ENCODE data around the gene ZNF428.
"Not testable (repeated sequence)": the region's sequence is repeated elsewhere in the genome, so short reads cannot be mapped to it uniquely, and the experiment has no call there.

Gene ZNF428

GRCh38 chr19:43616306-43616705 is 3.1 kb downstream of the ZNF428 start:
- DNase-seq, result no peak

DNA sequence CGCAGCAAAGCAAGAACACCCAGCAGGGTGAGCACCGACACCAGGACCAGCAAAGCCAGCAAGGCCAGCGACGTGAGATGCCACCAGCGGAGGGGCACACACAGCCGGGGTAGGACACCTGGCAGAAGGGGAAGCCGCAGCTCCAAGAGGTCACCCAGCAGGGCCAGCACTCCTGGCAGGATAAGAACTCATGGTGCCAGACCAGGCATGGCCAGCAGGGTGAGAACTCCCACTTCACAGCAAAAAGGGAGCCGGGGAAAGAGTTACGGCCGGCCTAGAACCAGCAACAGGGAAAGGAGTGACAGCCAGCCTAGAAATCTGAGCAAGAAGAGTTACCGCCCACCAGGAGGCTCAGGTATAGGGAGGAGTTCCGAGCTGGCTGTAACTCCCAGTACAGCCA is 7.1 kb downstream of the ZNF428 start:
- DNase-seq, result no peak

GRCh38 chr19:43611788-43612187 is 7.6 kb downstream of the ZNF428 start, which contains the start of gene SRRM5:
TSS of gene SRRM5 (plus strand) at chr19:43612088. CDS start at chr19:43612122, 34 bp downstream.
- no peak for DNase-seq

DNA sequence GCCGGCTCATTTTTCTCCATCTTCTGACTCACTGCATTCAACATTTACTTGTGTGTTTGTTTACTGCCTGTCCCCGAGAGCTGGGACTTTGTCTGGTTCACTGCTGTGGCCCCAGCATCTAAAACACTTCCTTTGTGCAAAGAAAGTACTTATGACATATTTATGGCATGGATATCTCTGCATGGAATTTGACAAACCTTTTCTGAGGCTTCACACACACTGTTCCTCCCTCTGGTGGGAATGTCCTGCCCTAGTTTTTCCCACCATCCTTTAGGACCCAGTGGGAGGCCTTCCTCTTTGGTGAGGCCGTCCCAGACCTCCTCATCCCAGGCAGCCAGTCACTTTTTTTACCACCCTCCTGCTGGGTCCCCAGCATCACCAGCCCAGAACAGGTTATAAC is 8.9 kb downstream of the ZNF428 start:
- DNase-seq, result no peak

- no peak for DNase-seq
Measured at GRCh38 chr19:43609872-43610271, 9.6 kb downstream of the ZNF428 start.

GRCh38 chr19:43607238-43608205 is 11.9 kb downstream of the ZNF428 start:
- DNase-seq, result no peak

GRCh38 chr19:43606569-43607229 is 12.7 kb downstream of the ZNF428 start:
- no peak for DNase-seq

DNA sequence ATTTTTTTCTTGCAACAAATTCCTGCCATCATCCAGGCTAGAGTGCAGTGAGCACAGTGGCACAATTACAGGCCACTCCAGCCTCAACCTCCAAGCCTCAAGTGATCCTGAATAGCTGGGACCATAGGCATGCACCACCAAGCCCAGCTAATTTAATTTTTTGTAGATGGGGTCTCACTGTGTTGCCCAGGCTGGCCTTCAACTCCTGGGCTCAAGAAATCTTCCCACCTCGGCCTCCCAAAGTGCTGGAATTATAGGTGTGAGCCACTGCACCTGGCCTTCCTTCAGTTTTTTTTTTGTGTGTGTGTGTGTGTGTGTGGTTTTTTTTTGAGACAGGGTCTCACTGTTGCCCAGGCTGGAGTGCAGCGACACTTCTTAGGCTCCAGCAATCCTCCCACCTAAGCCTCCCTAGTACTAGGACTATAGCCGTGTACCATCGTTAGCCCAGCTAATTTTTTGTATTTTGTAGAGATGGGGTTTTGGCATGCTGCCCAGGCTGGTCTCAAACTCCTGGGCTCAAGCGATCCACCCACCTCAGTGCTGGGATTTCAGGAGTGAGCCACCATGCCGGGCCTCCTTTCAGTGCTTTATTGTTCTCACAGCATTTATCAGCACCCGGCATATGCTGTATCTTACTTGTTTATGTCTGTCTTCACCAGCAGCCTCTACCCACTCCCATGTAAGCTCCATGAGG is 13.4 kb downstream of the ZNF428 start:
- DNase-seq, result no peak

DNA sequence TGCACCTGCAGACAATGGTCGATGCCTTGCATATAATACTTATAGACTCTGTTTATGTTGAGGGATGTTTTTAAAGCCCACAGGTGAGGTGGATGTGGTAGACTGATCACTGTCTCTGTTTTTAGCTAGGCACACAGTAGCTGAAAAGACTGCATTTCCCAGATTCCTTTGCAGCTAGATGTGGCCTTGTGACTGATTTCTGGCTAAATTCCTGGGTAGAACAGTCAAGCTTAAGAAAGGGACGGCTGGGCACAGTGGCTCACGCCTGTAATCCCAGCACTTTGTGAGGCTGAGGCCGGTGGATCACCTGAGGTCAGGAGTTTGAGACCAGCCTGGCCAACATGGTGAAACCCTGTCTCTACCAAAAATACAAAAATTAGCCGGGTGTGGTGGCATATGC is 19.1 kb downstream of the ZNF428 start:
- not testable (repeated sequence) for DNase-seq

- no peak for DNase-seq
Measured at GRCh38 chr19:43599635-43600295, 19.7 kb downstream of the ZNF428 start.

DNA sequence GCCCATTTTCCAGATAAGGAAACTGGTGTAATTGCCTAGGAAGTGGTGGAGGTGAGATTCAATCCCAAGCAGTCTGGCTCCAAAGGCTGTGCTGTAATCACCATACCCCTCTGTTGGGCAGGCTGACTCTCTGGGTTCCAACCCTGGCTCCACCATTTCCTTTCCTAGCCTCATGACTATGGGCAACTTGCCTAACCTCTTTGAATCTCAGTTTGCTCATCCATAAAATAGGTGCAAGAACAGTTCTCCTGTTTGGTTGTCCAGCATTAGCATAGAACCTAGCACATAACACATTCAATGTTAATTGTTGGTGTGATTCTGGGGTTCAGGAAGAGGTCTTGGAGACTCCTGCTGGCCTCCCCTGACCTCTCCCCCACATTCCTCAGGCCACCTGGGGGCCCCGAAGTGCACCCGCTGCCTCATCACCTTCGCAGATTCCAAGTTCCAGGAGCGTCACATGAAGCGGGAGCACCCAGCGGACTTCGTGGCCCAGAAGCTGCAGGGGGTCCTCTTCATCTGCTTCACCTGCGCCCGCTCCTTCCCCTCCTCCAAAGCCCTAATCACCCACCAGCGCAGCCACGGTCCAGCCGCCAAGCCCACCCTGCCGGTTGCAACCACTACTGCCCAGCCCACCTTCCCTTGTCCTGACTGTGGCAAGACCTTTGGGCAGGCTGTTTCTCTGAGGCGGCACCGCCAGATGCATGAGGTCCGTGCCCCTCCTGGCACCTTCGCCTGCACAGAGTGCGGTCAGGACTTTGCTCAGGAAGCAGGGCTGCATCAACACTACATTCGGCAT is 20.8 kb downstream of the ZNF428 start:
- no peak for DNase-seq

DNA sequence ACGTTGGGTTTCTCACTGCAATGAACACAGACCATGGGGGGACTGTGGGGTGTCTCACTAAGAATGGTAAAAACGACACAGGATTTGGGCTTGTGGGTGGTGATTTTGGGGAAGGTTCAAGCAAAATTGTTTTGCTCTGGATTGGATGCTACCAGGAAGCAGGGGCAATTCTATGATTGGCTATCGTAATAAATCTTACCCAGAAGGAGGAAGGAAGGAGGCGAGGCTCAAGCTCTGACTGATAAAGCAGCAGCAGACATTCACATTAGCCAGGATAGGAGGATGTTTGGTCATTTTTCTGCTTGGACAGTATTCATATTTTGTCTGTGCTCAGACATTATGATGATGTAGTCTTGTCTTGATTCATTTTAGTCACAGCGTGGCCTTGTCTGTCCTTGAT is 21.6 kb downstream of the ZNF428 start:
- no peak for DNase-seq

DNA sequence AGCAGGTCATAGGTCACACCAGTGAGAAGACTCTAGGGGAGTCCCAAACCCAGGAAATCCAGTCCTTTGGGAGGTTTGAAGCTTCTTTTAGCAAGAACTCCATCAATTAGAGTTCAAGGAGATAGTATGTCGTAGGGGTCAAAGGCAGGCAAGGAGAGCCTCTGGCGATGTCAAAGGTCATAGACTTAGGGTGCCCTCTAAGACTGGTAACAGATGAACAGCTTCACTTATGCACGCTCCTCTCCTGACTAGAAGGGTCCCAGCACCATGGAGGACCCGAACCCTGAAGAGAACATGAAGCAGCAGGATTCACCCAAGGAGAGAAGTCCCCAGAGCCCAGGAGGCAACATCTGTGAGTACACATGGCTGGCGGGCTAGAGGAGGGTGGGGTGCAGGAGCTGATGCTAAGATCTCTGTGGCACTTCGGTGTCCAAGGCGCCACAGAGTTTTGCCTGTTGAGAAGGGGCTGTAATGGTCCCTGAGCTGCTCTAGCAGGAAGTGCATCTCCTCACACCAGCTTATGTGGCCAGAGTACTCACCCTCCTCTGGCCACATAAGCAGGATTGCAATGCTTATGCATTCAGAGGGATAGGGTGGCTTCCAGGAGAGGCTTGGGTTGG is 22.5 kb downstream of the ZNF428 start:
- DNase-seq, result no peak

GRCh38 chr19:43595999-43596841 is 23.2 kb downstream of the ZNF428 start, which contains the start of the genes IRGQ and ZNF576:
TSS of gene IRGQ (minus strand) at chr19:43596134. CDS start at chr19:43595338, 796 bp downstream.
TSS of gene ZNF576 (plus strand) at chr19:43596595. CDS start at chr19:43597109, 514 bp downstream.
- peak; percentile 98 for DNase-seq

GRCh38 chr19:43595605-43595998 is 23.8 kb downstream of the ZNF428 start:
- no peak for DNase-seq

DNA sequence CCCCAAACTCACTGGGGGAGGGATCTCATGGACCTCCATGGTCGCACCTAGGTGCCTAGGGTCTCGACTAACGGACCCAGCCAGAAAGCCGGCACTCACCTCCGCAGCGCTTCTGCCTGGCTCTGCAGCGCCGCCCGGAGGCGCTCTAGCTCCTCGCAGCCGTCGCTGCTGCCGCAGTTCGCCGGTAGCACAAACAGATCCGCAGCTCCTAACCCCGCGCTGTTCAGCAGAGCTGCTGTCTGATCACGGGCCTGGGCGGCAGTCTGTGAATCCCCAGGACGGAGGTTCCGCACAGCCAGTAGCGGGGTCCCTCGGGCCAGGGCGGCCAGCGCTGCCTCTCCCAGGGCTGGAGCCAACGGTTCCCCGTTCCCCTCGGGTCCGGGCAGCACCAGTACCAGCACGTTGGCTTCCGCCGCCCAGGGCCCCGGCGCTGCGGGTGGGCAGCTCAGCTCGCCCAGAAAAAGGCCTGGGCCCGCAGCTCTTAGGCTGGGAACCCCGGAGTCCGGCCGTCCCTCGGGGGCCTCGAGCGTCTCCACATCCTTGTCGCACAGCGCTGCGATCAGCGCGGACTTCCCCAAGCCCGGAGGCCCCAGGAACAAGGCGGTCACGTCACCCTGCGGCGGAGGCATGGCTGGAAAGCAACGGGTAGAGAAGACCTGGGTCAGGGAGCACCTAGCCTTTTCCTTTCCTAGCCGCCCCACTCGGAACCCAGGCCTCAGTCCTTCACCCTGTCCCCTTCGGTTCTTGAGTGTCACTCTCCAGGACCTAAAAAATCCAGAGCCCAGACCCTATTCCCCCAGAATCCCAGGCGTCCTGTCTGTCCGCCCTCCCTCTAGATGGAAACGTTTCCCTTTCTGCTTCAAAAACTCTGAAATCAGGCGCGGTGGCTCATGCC is 24.5 kb downstream of the ZNF428 start:
- DNase-seq, result peak; percentile 62 to 67

DNA sequence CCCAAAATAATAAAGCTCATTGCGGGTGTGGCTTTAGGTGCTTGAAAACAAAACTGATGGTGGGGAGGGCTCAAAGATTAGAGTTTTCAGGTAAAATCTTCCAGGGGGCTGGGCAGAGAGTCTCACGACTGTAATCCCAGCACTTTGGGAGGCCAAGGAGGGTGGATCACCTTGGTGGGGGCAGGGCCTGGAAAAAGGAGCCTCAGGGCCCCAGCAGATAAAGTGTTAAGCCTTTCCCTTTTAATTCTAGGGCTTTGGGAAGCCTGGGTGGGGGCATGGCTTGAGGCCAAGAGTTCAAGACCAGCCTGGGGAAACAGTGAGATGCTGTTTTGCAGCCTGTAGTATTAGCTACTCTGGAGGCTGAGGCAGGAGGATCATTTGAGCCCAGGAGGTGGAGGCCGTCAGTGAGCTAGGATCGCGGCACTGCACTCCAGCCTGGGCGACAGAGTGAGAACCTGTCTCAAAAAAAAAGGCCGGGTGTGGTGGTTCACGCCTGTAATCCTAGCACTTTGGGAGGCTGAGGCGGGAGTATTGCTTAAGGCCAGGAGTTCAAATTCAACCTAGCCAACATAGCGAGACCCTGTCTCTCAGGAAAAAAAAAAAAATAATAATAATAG is 25.2 kb downstream of the ZNF428 start:
- DNase-seq, result no peak

DNA sequence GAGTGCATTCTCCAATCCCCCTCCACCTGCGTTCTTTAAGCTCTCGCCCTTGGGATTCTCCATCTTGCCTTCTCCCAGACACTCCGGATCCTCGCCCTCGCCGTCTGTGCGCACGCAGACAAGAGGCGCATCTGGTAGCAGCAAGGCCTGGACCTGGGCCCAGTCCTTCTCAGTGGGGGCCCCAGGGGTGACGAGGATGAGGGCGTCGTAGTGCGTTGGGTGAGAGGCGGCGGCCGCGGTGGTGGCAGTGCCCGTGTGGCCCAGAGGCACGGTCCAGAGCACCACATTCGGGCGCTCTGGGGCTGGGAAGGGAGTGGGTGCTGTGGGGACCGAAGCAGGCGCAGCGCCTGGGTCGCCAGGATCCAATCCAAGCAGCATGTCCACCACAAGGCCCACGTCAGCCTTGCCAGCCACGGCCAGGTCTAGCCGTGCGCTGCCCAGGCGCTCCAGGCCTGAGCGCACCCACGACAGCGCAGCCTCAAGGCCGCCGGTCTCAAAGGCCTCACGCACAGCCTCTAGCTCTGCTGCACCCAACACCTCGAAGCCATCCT is 26.6 kb downstream of the ZNF428 start:
- DNase-seq, result no peak
